Neural cell (in vitro differentiated cells): ENCODE measurements around the gene ATP1A2. TPM values are rescaled to one million over a fixed set of nuclear protein-coding genes. Genes with fewer than 3 reads are reported as not detected.

Experiments
- H2AFZ ChIP-seq: fragments of 200-600, 300-800 bp; sonication (generic), shearing (Covaris generic); 2 replicates; pipeline ENCODE4 v1.6.0; 2014; ENCODE audit warnings: low read depth, mild to moderate bottlenecking, antibody characterized with exemption, low read length, moderate library complexity
- H3F3A ChIP-seq: fragments of 200-600 bp; shearing (Covaris generic); 2 replicates; pipeline ENCODE4 v1.6.1; 2016; ENCODE audit warnings: mild to moderate bottlenecking, moderate library complexity, mixed read lengths, antibody characterized with exemption, low read length; ENCODE audit not compliant: insufficient read depth, poor library complexity, severe bottlenecking
- H3K27ac ChIP-seq: fragments of 200-600, 300-800 bp; sonication (generic), shearing (Covaris generic); 2 replicates; pipeline ENCODE4 v1.5.1; 2014; ENCODE audit warnings: mild to moderate bottlenecking, low read length, moderate library complexity
- H3K27me3 ChIP-seq: fragments of 300-800, 200-600 bp; sonication (generic), shearing (Covaris generic); 2 replicates; pipeline ENCODE4 v1.6.0; 2014; ENCODE audit warnings: mild to moderate bottlenecking, low read depth, low read length, moderate library complexity; ENCODE audit not compliant: insufficient read depth
- H3K36me3 ChIP-seq: fragments of 300-800, 200-600 bp; sonication (generic), shearing (Covaris generic); 2 replicates; pipeline ENCODE4 v1.5.1; 2014; ENCODE audit warnings: mild to moderate bottlenecking, antibody characterized with exemption, low read length, moderate library complexity; ENCODE audit not compliant: insufficient read depth
- H3K4me2 ChIP-seq: fragments of 300-800, 200-600 bp; sonication (generic), shearing (Covaris generic); 2 replicates; pipeline ENCODE4 v1.6.0; 2014; ENCODE audit warnings: mild to moderate bottlenecking, low read length
- H3K4me3 ChIP-seq: fragments of 300-800, 200-600 bp; sonication (generic), shearing (Covaris generic); 2 replicates; pipeline ENCODE4 v1.5.1; 2014; ENCODE audit warnings: mild to moderate bottlenecking, low read length, moderate library complexity
- H3K79me2 ChIP-seq: fragments of 200-600 bp; shearing (Covaris generic); replicated peaks from 2 replicates; pipeline ENCODE4 v1.6.0; 2014; ENCODE audit warnings: mild to moderate bottlenecking, low read length, moderate library complexity; ENCODE audit not compliant: insufficient read depth
- H3K9ac ChIP-seq: fragments of 300-800, 200-600 bp; sonication (generic), shearing (Covaris generic); 2 replicates; pipeline ENCODE4 v1.6.1; 2016; ENCODE audit warnings: mild to moderate bottlenecking, low read length, mixed read lengths
- H3K9me2 ChIP-seq: fragments of 200-600 bp; shearing (Covaris generic); 2 replicates; pipeline ENCODE4 v1.6.1; 2016; ENCODE audit warnings: mild to moderate bottlenecking, low read length, mixed read lengths; ENCODE audit not compliant: insufficient read depth
- H3K9me3 ChIP-seq: fragments of 200-600, 300-800 bp; sonication (generic), shearing (Covaris generic); 2 replicates; pipeline ENCODE4 v1.6.1; 2016; ENCODE audit warnings: mild to moderate bottlenecking, mixed run types, low read length, moderate library complexity, mixed read lengths
- H4K20me1 ChIP-seq: fragments of 200-600 bp; shearing (Covaris generic); 2 replicates; pipeline ENCODE4 v1.6.1; 2016; ENCODE audit warnings: mild to moderate bottlenecking, mixed run types; ENCODE audit not compliant: insufficient read depth
- CTCF ChIP-seq: fragments of 450-650 bp; IDR thresholded peaks from 2 replicates; pipeline ENCODE4 v1.5.1; 2014; ENCODE audit warnings: antibody characterized with exemption, mild to moderate bottlenecking, moderate library complexity; ENCODE audit not compliant: poor library complexity, severe bottlenecking
- EP300 ChIP-seq: fragments of 450-650 bp; conservative IDR thresholded peaks from 2 replicates; pipeline ENCODE4 v1.6.1; 2014; ENCODE audit warnings: antibody characterized with exemption, mild to moderate bottlenecking, moderate library complexity; ENCODE audit not compliant: poor library complexity, severe bottlenecking
- EZH2 ChIP-seq: fragments of 200-600, 300-800 bp; shearing (Covaris generic), sonication (generic); IDR thresholded peaks from 2 replicates; pipeline ENCODE4 v1.6.1; 2014; ENCODE audit warnings: antibody characterized with exemption, low read length, borderline replicate concordance, mild to moderate bottlenecking; ENCODE audit not compliant: insufficient read depth, poor library complexity, severe bottlenecking
- MXI1 ChIP-seq: fragments of 450-650 bp; conservative IDR thresholded peaks from 2 replicates; pipeline ENCODE4 v1.6.1; 2014; ENCODE audit warnings: antibody characterized with exemption, mild to moderate bottlenecking; ENCODE audit not compliant: poor library complexity, severe bottlenecking
- POLR2AphosphoS5 ChIP-seq: IDR thresholded peaks from 2 replicates; pipeline ENCODE4 v1.6.1; 2012
- RAD21 ChIP-seq: fragments of 450-650 bp; conservative IDR thresholded peaks from 2 replicates; pipeline ENCODE4 v1.6.1; 2014; ENCODE audit warnings: antibody characterized with exemption, mild to moderate bottlenecking, moderate library complexity
- REST ChIP-seq: IDR thresholded peaks from 2 replicates; pipeline ENCODE4 v1.6.1; 2012; ENCODE audit warnings: borderline replicate concordance
- SMC3 ChIP-seq: fragments of 450-650 bp; conservative IDR thresholded peaks from 2 replicates; pipeline ENCODE4 v1.6.1; 2014; ENCODE audit warnings: antibody characterized with exemption, mild to moderate bottlenecking, moderate library complexity; ENCODE audit not compliant: poor library complexity
- TAF1 ChIP-seq: IDR thresholded peaks from 2 replicates; pipeline ENCODE4 v1.6.1; 2012; ENCODE audit warnings: low read depth
- polyA plus RNA-seq: library from polyadenylated mRNA; depleted of rRNA; stranded (reverse); fragments of >200 nt; gene quantifications from 2 replicates; pipeline ENCODE4 v1.2.3, GENCODE V29; 2014

The ATP1A2 gene
- polyA plus RNA-seq, 1 donor from 2014 or later: 0.12 TPM

- Histone ChIP-seq H3K9ac (no peak overlapping the region), H3K27me3 (no peaks in the 10 kb centered on the region), H2AFZ (no peak overlapping the region), H3K9me3 (no peaks in the 10 kb centered on the region), H3K4me2 (no peak overlapping the region), H4K20me1 (no peaks in the 10 kb centered on the region), H3K79me2 (no peaks in the 10 kb centered on the region), H3F3A (no peaks in the 10 kb centered on the region), H3K36me3 (no peaks in the 10 kb centered on the region), H3K27ac (no peak overlapping the region), H3K4me3 (no peak overlapping the region), H3K9me2 (no peaks in the 10 kb centered on the region)
- TF ChIP-seq RAD21 (no peak), TAF1 (no peak), SMC3 (no peak), MXI1 (no peak), REST (no peak), CTCF (no peak)
Measured at GRCh38 chr1:160095382-160096105, 20.0 kb upstream of the ATP1A2 start.

GRCh38 chr1:160096274-160097116 lies 19.1 kb upstream of the ATP1A2 start:
- H3K9me2 ChIP-seq: no peaks in the 10 kb centered on the region
- H3K27me3 ChIP-seq: no peaks in the 10 kb centered on the region
- H3K9me3 ChIP-seq: no peaks in the 10 kb centered on the region
- no peak overlapping the region for H2AFZ ChIP-seq
- H3K4me3 ChIP-seq: no peak overlapping the region
- TF ChIP-seq MXI1 (no peak), EP300 (no peak), EZH2 (no peak), REST (no peak), POLR2AphosphoS5 (no peak), SMC3 (no peak), TAF1 (no peak), CTCF (no peak), RAD21 (no peak)
- no peaks in the 10 kb centered on the region for H3F3A ChIP-seq
- H4K20me1 ChIP-seq: no peaks in the 10 kb centered on the region
- H3K27ac ChIP-seq: no peak overlapping the region
- no peaks in the 10 kb centered on the region for H3K36me3 ChIP-seq
- no peak overlapping the region for H3K4me2 ChIP-seq
- H3K79me2 ChIP-seq: no peaks in the 10 kb centered on the region
- H3K9ac ChIP-seq: no peak overlapping the region
